ENCODE results near the gene NPAT. TPM values are rescaled to one million over a fixed set of nuclear protein-coding genes. Genes with fewer than 3 reads are reported as not detected.

Gene NPAT
- 10.2 TPM for polyA plus RNA-seq (2013, experiment 1 of 2)
- polyA plus RNA-seq (2013, experiment 2 of 2): 11.6 TPM

GRCh38 chr11:108222574-108223347, at the start of gene NPAT, which contains the start of gene ATM:
NPAT (minus strand) TSS chr11:108222638; CDS start chr11:108222536, 102 bp downstream.
ATM (plus strand) TSS chr11:108223067; CDS start chr11:108227625, 4,558 bp downstream.
- Histone ChIP-seq H3K9me3 (ENCODE audit: control insufficient read depth, low read length) (no peaks in the 10 kb centered on the region), H3K4me1 (ENCODE audit: control insufficient read depth, insufficient read depth, low read length, poor library complexity, severe bottlenecking) (peaks cover 4% of the 10 kb centered on the region), H3K36me3 (ENCODE audit: control insufficient read depth, insufficient read depth, low read length) (peaks cover 11% of the 10 kb centered on the region), H3K27ac (ENCODE audit: low read depth, low read length, severe bottlenecking) (peak within 1 kb of the TSS; percentile 87), H3K4me3 (ENCODE audit: extremely low read depth, insufficient read depth, low read length, poor library complexity, severe bottlenecking) (peak within 1 kb of the TSS; percentile 70)
- 0% methylated on average over 60 to 68 of the region's 70 CpGs for WGBS, 2 experiments (ENCODE audit: insufficient coverage in 2 of 2)

- Histone ChIP-seq H3K4me1 (ENCODE audit: control insufficient read depth, insufficient read depth, low read length, poor library complexity, severe bottlenecking) (no peaks in the 10 kb centered on the region), H3K9me3 (ENCODE audit: control insufficient read depth, low read length) (no peaks in the 10 kb centered on the region), H3K4me3 (ENCODE audit: extremely low read depth, insufficient read depth, low read length, poor library complexity, severe bottlenecking) (no peak overlapping the region), H3K36me3 (ENCODE audit: control insufficient read depth, insufficient read depth, low read length) (peaks cover 53% of the 10 kb centered on the region), H3K27ac (ENCODE audit: low read depth, low read length, severe bottlenecking) (no peak overlapping the region)
- WGBS, 2 experiments (ENCODE audit: insufficient coverage in 2 of 2): 100% methylated on average over 1 to 3 of the region's 3 CpGs
Observed at GRCh38 chr11:108269583-108269982, 47.1 kb upstream of the NPAT start.

GRCh38 chr11:108253176-108253575, 30.7 kb upstream of the NPAT start:
- no peaks in the 10 kb centered on the region for H3K4me1 ChIP-seq (ENCODE audit: control insufficient read depth, insufficient read depth, low read length, poor library complexity, severe bottlenecking)
- peaks cover 57% of the 10 kb centered on the region for H3K36me3 ChIP-seq (ENCODE audit: control insufficient read depth, insufficient read depth, low read length)
- WGBS, 2 experiments (ENCODE audit: insufficient coverage in 2 of 2): no CpG with 5 or more reads among the region's 1 CpG
- no peak overlapping the region for H3K4me3 ChIP-seq (ENCODE audit: extremely low read depth, insufficient read depth, low read length, poor library complexity, severe bottlenecking)
- no peaks in the 10 kb centered on the region for H3K9me3 ChIP-seq (ENCODE audit: control insufficient read depth, low read length)
- H3K27ac ChIP-seq (ENCODE audit: low read depth, low read length, severe bottlenecking): no peak overlapping the region

GRCh38 chr11:108246885-108247284, 24.4 kb upstream of the NPAT start:
- Histone ChIP-seq H3K27ac (ENCODE audit: low read depth, low read length, severe bottlenecking) (no peak overlapping the region), H3K4me1 (ENCODE audit: control insufficient read depth, insufficient read depth, low read length, poor library complexity, severe bottlenecking) (no peaks in the 10 kb centered on the region), H3K4me3 (ENCODE audit: extremely low read depth, insufficient read depth, low read length, poor library complexity, severe bottlenecking) (no peak overlapping the region), H3K9me3 (ENCODE audit: control insufficient read depth, low read length) (no peaks in the 10 kb centered on the region), H3K36me3 (ENCODE audit: control insufficient read depth, insufficient read depth, low read length) (peaks cover 36% of the 10 kb centered on the region)
- 100% methylated on average over 2 of the region's 2 CpGs; no CpG with 5 or more reads in 1 of the 2 experiments for WGBS, 2 experiments (ENCODE audit: insufficient coverage in 2 of 2)

GRCh38 chr11:108246308-108246707, 23.9 kb upstream of the NPAT start:
- Histone ChIP-seq H3K36me3 (ENCODE audit: control insufficient read depth, insufficient read depth, low read length) (peaks cover 36% of the 10 kb centered on the region), H3K4me3 (ENCODE audit: extremely low read depth, insufficient read depth, low read length, poor library complexity, severe bottlenecking) (no peak overlapping the region), H3K4me1 (ENCODE audit: control insufficient read depth, insufficient read depth, low read length, poor library complexity, severe bottlenecking) (no peaks in the 10 kb centered on the region), H3K27ac (ENCODE audit: low read depth, low read length, severe bottlenecking) (no peak overlapping the region), H3K9me3 (ENCODE audit: control insufficient read depth, low read length) (no peaks in the 10 kb centered on the region)
- WGBS, 2 experiments (ENCODE audit: insufficient coverage in 2 of 2): 88 to 93% methylated on average over 3 of the region's 3 CpGs

GRCh38 chr11:108242422-108242821, 20.0 kb upstream of the NPAT start:
- Histone ChIP-seq H3K4me1 (ENCODE audit: control insufficient read depth, insufficient read depth, low read length, poor library complexity, severe bottlenecking) (no peaks in the 10 kb centered on the region), H3K4me3 (ENCODE audit: extremely low read depth, insufficient read depth, low read length, poor library complexity, severe bottlenecking) (no peak overlapping the region), H3K27ac (ENCODE audit: low read depth, low read length, severe bottlenecking) (no peak overlapping the region), H3K36me3 (ENCODE audit: control insufficient read depth, insufficient read depth, low read length) (peaks cover 32% of the 10 kb centered on the region), H3K9me3 (ENCODE audit: control insufficient read depth, low read length) (no peaks in the 10 kb centered on the region)
- WGBS, 2 experiments (ENCODE audit: insufficient coverage in 2 of 2): 100% methylated on average over 1 of the region's 2 CpGs

GRCh38 chr11:108241330-108242037, 19.0 kb upstream of the NPAT start:
- Histone ChIP-seq H3K4me1 (ENCODE audit: control insufficient read depth, insufficient read depth, low read length, poor library complexity, severe bottlenecking) (peaks cover 4% of the 10 kb centered on the region), H3K36me3 (ENCODE audit: control insufficient read depth, insufficient read depth, low read length) (peaks cover 35% of the 10 kb centered on the region), H3K27ac (ENCODE audit: low read depth, low read length, severe bottlenecking) (no peak overlapping the region), H3K4me3 (ENCODE audit: extremely low read depth, insufficient read depth, low read length, poor library complexity, severe bottlenecking) (no peak overlapping the region), H3K9me3 (ENCODE audit: control insufficient read depth, low read length) (no peaks in the 10 kb centered on the region)
- WGBS, 2 experiments (ENCODE audit: insufficient coverage in 2 of 2): 82 to 100% methylated on average over 2 of the region's 4 CpGs

- Histone ChIP-seq H3K36me3 (ENCODE audit: control insufficient read depth, insufficient read depth, low read length) (peaks cover 39% of the 10 kb centered on the region), H3K4me1 (ENCODE audit: control insufficient read depth, insufficient read depth, low read length, poor library complexity, severe bottlenecking) (peaks cover 7% of the 10 kb centered on the region), H3K4me3 (ENCODE audit: extremely low read depth, insufficient read depth, low read length, poor library complexity, severe bottlenecking) (no peak overlapping the region), H3K9me3 (ENCODE audit: control insufficient read depth, low read length) (no peaks in the 10 kb centered on the region), H3K27ac (ENCODE audit: low read depth, low read length, severe bottlenecking) (no peak overlapping the region)
Observed at GRCh38 chr11:108239076-108239475, 16.6 kb upstream of the NPAT start.

- peaks cover 44% of the 10 kb centered on the region for H3K36me3 ChIP-seq (ENCODE audit: control insufficient read depth, insufficient read depth, low read length)
Observed at GRCh38 chr11:108237058-108237481, 14.6 kb upstream of the NPAT start.

GRCh38 chr11:108235633-108236032, 13.2 kb upstream of the NPAT start:
- no peak overlapping the region for H3K27ac ChIP-seq (ENCODE audit: low read depth, low read length, severe bottlenecking)
- H3K36me3 ChIP-seq (ENCODE audit: control insufficient read depth, insufficient read depth, low read length): peaks cover 58% of the 10 kb centered on the region
- no CpG with 5 or more reads among the region's 2 CpGs for WGBS, 2 experiments (ENCODE audit: insufficient coverage in 2 of 2)
- no peaks in the 10 kb centered on the region for H3K9me3 ChIP-seq (ENCODE audit: control insufficient read depth, low read length)
- H3K4me1 ChIP-seq (ENCODE audit: control insufficient read depth, insufficient read depth, low read length, poor library complexity, severe bottlenecking): peaks cover 7% of the 10 kb centered on the region
- no peak overlapping the region for H3K4me3 ChIP-seq (ENCODE audit: extremely low read depth, insufficient read depth, low read length, poor library complexity, severe bottlenecking)

More at GRCh38 chr11:108237058-108237481, 14.6 kb upstream of the NPAT start:
- H3K4me3 ChIP-seq (ENCODE audit: extremely low read depth, insufficient read depth, low read length, poor library complexity, severe bottlenecking): no peak overlapping the region
- WGBS, 2 experiments (ENCODE audit: insufficient coverage in 2 of 2): no CpG with 5 or more reads among the region's 1 CpG
- H3K27ac ChIP-seq (ENCODE audit: low read depth, low read length, severe bottlenecking): no peak overlapping the region
- H3K4me1 ChIP-seq (ENCODE audit: control insufficient read depth, insufficient read depth, low read length, poor library complexity, severe bottlenecking): peaks cover 7% of the 10 kb centered on the region
- no peaks in the 10 kb centered on the region for H3K9me3 ChIP-seq (ENCODE audit: control insufficient read depth, low read length)
